NCI-H2227 (cell line): ENCODE data around the gene TRIP6.
"Not testable (repeated sequence)": the region's sequence is repeated elsewhere in the genome, so short reads cannot be mapped to it uniquely, and the experiment has no call there.

Experiments used
- DNase-seq: peaks from one replicate; lab custom pipeline; 2025; ENCODE audit not compliant: unreplicated experiment; lab: John Stamatoyannopoulos, UW

Gene TRIP6

GRCh38 chr7:100837099-100837836 is 29.9 kb upstream of the TRIP6 start:
- peak; percentile 98 for DNase-seq

- no peak for DNase-seq
Observed at GRCh38 chr7:100839361-100839760, 27.8 kb upstream of the TRIP6 start.

DNA sequence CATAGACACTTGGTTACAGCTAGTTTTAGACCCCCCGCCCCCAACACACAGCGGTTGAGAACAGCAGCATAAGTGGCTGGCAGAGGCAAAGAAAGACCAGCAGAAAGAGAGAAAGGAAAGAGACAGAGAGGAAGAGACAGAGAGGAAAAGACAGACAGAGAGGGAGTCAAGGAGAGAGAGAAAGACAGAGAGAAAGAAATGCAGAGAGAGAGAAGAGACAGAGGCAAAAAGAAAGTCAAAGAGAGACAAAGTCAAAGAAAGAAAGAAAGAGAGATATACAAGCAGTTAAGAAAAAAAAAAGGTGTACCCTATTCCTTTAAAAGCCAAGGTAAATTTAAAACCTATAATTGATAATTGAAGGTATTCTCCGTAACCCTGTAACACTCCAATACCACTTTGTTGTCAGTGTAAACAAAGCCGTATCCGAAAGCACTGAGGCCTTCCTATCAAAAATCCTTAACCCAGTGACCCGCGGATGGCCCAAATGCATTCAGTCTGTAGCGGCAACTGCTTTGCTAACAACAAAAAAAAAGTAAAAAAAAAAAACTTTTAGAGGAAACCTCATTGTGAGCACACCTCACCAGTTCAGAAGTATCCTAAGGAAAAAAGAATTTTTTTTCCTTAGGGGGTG is 26.6 kb upstream of the TRIP6 start:
- DNase-seq: no peak

GRCh38 chr7:100847360-100847759 is 19.8 kb upstream of the TRIP6 start:
- DNase-seq: no peak

GRCh38 chr7:100852048-100852872 is 14.9 kb upstream of the TRIP6 start, which contains the start of gene SLC12A9:
TSS of gene SLC12A9 (plus strand) at chr7:100852713. CDS start at chr7:100854198, 1,485 bp downstream.
- peak; percentile 95 for DNase-seq

DNA sequence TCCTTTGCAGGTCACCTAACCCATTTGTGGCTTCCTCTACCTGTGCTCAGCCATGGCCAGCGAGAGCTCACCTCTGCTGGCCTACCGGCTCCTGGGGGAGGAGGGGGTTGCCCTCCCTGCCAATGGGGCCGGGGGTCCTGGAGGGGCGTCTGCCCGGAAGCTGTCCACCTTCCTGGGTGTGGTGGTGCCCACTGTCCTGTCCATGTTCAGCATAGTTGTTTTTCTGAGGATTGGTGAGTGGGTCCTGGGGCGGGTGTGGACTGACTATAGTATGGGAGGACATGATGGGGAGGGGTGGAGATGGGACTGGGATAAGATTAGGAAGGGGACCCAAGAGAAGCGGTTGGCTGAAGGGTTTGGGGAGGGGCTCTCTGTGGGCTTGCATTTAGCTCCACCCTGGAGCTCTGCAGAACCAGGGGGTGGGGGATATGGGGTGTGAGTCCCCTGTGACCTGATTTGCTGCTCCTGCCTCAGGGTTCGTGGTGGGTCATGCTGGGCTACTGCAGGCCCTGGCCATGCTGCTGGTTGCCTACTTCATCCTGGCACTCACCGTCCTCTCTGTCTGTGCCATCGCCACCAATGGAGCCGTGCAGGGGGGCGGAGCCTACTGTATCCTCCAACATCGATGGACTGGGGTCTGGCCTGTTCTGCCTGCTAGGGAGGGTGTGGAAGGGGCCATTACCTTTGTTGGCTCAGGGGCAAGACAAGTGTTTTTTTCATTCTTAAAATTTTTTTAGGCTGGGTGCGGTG is 12.9 kb upstream of the TRIP6 start:
- DNase-seq: no peak

DNA sequence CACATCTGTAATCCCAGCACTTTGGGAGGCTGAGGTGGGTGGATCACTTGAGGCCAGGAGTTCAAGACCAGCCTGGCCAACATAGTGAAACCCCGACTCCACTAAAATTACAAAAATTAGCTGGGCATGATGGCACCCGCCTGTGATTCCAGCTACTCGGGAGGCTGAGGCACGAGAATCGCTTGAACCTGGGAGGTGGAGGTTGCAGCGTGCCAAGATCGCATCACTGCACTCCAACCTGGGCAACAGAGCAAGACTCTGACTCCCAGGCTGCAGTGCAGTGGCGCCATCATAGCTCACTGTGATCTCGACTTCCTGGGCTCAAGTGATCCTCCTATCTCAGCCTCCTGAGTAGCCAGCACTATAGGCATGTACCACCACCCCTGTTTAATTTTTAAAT is 12.3 kb upstream of the TRIP6 start:
- DNase-seq: not testable (repeated sequence)

- DNase-seq: no peak
Observed at GRCh38 chr7:100855515-100855914, 11.7 kb upstream of the TRIP6 start.

DNA sequence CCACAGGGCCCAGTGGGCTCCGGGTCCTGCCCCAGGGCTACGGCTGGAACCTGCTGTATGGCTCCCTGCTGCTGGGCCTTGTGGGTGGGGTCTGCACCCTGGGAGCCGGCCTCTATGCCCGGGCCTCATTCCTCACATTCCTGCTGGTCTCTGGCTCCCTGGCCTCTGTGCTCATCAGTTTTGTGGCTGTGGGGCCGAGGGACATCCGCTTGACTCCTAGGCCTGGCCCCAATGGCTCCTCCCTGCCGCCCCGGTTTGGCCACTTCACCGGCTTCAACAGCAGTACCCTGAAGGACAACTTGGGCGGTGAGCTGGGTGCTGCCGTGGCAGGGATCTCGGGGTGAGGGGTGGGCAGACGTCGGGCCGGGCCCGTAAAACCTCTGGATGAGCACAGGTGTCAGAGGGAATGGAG is 10.3 kb upstream of the TRIP6 start:
- no peak for DNase-seq

- no peak for DNase-seq
Observed at GRCh38 chr7:100859856-100860255, 7.3 kb upstream of the TRIP6 start.

DNA sequence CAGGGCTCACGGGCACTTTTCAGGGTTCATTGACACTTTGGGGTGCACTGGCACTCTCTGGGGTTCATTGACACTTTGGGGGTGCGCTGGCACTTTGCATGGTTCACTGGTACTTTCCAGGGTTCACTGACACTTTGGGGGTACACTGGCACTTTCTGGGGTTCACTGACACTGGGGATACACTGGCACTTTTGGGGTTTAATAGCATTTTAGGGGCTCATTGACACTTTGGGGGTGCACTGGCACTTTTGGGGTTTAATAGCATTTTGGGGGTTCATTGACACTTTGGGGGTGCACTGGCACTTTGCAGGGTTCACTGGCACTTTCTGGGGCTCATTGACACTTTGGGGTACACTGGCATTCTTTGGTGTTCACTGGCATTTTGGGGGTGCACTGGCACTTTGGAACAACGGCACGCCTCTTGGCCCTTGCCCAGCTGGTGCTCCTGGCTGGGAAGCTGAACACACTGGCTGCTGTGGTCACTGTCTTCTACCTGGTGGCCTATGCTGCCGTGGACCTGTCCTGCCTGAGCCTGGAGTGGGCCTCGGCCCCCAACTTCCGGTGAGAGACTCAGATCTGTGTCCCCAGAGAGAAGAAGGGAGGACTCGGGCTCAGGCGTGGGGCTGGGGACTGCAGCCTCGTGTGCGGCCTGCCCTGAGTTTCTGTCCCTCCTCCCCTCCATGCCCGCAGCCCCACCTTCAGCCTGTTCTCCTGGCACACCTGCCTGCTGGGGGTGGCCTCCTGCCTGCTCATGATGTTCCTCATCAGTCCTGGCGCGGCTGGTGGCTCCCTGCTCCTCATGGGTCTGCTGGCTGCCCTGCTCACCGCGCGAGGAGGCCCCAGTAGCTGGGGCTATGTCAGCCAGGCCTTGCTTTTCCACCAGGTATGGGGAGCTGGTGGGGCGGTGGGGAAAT is 6.2 kb upstream of the TRIP6 start:
- DNase-seq: no peak

DNA sequence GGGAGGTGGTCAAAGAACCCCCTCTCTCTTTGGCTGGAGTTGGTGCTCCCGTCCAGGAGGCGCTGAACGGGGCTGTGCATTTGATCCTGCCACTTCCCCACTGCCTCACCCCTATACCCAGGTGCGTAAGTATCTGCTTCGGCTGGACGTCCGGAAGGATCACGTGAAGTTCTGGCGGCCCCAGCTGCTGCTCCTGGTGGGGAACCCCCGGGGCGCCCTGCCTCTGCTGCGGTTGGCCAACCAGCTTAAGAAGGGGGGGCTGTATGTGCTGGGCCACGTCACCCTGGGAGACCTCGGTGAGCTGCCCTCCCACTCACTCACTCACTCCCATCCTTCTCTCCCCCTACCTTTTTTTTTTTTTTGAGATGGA is 5.6 kb upstream of the TRIP6 start:
- DNase-seq: no peak

GRCh38 chr7:100863406-100863950 is 3.7 kb upstream of the TRIP6 start:
- DNase-seq: no peak

- DNase-seq: no peak
Observed at GRCh38 chr7:100864263-100864845, 2.8 kb upstream of the TRIP6 start.

DNA sequence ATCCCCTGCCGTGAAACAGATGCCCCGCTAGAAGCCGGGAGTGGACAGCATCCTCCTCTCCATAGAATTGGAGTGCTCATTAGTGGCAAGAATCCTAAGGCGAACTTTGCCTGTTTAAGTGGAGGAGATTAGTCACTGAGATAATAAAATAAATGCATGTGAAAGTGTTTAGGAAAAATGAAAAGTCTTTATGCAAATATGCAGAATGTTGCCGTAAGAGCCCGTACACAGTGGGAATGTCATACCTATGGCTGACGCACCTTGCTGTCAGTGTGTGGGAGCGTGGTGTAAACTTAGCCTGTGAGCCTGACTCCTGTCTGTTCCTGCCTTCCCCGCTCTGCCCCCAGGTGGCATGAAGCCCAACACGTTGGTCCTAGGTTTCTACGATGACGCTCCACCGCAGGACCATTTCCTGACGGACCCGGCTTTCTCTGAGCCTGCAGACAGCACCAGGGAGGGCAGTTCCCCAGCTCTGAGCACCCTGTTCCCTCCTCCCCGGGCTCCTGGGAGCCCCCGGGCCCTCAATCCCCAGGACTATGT is 1.7 kb upstream of the TRIP6 start:
- DNase-seq: no peak

DNA sequence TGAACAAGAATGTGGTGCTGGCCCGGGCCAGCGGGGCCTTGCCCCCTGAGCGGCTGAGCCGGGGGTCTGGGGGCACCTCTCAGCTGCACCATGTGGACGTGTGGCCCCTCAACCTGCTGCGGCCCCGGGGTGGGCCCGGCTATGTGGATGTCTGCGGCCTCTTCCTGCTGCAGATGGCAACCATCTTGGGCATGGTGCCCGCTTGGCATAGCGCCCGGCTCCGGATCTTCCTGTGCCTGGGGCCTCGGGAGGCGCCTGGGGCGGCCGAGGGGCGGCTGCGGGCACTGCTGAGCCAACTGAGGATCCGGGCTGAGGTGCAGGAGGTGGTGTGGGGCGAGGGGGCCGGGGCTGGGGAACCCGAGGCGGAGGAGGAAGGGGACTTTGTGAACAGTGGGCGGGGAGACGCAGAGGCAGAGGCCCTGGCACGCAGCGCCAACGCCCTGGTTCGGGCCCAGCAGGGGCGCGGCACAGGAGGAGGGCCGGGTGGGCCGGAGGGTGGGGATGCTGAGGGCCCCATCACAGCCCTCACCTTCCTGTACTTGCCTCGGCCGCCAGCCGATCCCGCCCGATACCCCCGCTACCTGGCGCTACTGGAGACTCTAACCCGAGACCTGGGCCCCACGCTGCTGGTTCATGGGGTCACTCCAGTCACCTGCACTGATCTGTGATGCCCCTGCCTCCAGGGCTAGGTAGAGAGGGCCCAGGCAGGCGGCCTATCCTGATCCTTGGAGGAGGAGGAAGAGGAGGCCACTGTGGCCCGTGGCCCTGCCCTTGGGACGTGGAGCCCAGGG is 1.1 kb upstream of the TRIP6 start:
- DNase-seq: no peak

GRCh38 chr7:100866729-100867039 is 503 bp upstream of the TRIP6 start:
- no peak for DNase-seq

DNA sequence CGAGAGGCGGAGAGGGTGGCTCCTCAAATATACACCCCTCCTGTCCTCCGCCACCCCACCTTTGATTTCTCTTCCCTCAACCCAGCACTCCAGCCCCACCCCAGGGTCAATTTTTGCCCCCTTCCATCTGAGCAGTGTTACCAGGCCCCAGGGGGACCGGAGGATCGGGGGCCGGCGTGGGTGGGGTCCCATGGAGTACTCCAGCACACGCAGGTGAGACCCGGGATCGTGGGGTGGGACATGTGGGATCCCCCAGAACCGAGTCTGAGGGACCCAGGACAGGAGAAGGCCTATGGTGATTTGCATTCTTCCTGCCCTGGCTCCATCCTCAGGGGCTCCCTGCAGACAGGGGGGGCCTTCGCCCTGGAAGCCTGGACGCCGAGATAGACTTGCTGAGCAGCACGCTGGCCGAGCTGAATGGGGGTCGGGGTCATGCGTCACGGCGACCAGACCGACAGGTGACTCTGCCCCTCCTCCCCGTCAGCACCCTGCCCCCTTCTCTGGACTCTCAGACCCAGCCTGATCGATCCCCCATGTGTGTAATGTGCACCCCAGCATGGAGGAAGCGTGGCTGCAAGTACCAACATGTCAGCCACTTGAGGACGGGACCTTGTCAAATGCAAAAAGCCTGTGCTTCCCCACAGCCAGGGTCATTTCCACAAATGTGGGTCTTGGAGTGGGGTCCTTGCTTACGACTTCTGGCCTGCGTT is 744 bp downstream of the TRIP6 start:
- no peak for DNase-seq
